H9 (cell line): ENCODE results near the gene TECTB. TPM values are rescaled to one million over a fixed set of nuclear protein-coding genes. Genes with fewer than 3 reads are reported as not detected.

Source experiments
- DNase-seq: peaks from one replicate; pipeline ENCODE4 v3.0.0-alpha.2; 2017
- H2AFZ ChIP-seq: one replicate; pipeline ENCODE4 v1.6.1; 2013; ENCODE audit warnings: mild to moderate bottlenecking, low read length, control low read depth, moderate library complexity
- H2AK5ac ChIP-seq: 2 replicates; pipeline ENCODE4 v1.6.1; 2013; ENCODE audit warnings: low read length, control low read depth, mixed read lengths; ENCODE audit not compliant: insufficient read length
- H2BK120ac ChIP-seq: one replicate; pipeline ENCODE4 v1.6.1; 2013; ENCODE audit warnings: low read depth, mild to moderate bottlenecking, low read length, control low read depth, inconsistent platforms; ENCODE audit not compliant: poor library complexity, severe bottlenecking
- H2BK12ac ChIP-seq: 2 replicates; pipeline ENCODE4 v1.6.1; 2013; ENCODE audit warnings: low read length, control low read depth, mixed read lengths, low read depth; ENCODE audit not compliant: insufficient read length
- H2BK15ac ChIP-seq: 2 replicates; pipeline ENCODE4 v1.6.1; 2013; ENCODE audit warnings: low read depth, low read length, control low read depth
- H2BK20ac ChIP-seq: one replicate; pipeline ENCODE4 v1.6.1; 2013; ENCODE audit warnings: low read depth, mild to moderate bottlenecking, low read length, control low read depth, inconsistent platforms; ENCODE audit not compliant: poor library complexity, severe bottlenecking
- H2BK5ac ChIP-seq: 2 replicates; pipeline ENCODE4 v1.6.1; 2013; ENCODE audit warnings: low read length, control low read depth, mixed read lengths; ENCODE audit not compliant: insufficient read length
- H3K14ac ChIP-seq: 2 replicates; pipeline ENCODE4 v1.6.1; 2013; ENCODE audit warnings: low read length, control low read depth; ENCODE audit not compliant: insufficient read depth
- H3K18ac ChIP-seq: 2 replicates; pipeline ENCODE4 v1.6.1; 2013; ENCODE audit warnings: low read depth, mild to moderate bottlenecking, mixed read lengths, low read length, control low read depth; ENCODE audit not compliant: insufficient read length
- H3K23ac ChIP-seq: 2 replicates; pipeline ENCODE4 v1.6.1; 2013; ENCODE audit warnings: low read length, control low read depth, mixed read lengths, low read depth; ENCODE audit not compliant: insufficient read length
- H3K23me2 ChIP-seq: 2 replicates; pipeline ENCODE4 v1.6.1; 2013; ENCODE audit warnings: low read depth, mild to moderate bottlenecking, mixed read lengths, low read length, control low read depth; ENCODE audit not compliant: insufficient read length, poor library complexity, severe bottlenecking
- H3K27ac ChIP-seq: 2 replicates; pipeline ENCODE4 v1.5.1; 2013; ENCODE audit warnings: low read length, control low read depth, mixed read lengths, low read depth; ENCODE audit not compliant: insufficient read length
- H3K27me3 ChIP-seq: 2 replicates; pipeline ENCODE4 v1.6.1; 2013; ENCODE audit warnings: low read length, control low read depth, inconsistent platforms; ENCODE audit not compliant: insufficient read depth
- H3K4ac ChIP-seq: 2 replicates; pipeline ENCODE4 v1.6.1; 2013; ENCODE audit warnings: low read depth, mild to moderate bottlenecking, control low read depth, inconsistent platforms, low read length, moderate library complexity
- H3K4me1 ChIP-seq: 2 replicates; pipeline ENCODE4 v1.6.1; 2013; ENCODE audit warnings: low read length, control low read depth, inconsistent platforms; ENCODE audit not compliant: insufficient read depth
- H3K4me2 ChIP-seq: 2 replicates; pipeline ENCODE4 v1.6.1; 2013; ENCODE audit warnings: low read length, control low read depth, mixed read lengths; ENCODE audit not compliant: insufficient read length, insufficient read depth
- H3K56ac ChIP-seq: 2 replicates; pipeline ENCODE4 v1.6.1; 2013; ENCODE audit warnings: low read depth, mild to moderate bottlenecking, mixed read lengths, low read length, control low read depth; ENCODE audit not compliant: insufficient read length
- H3K79me1 ChIP-seq: 2 replicates; pipeline ENCODE4 v1.6.1; 2013; ENCODE audit warnings: low read depth, mild to moderate bottlenecking, moderate library complexity, low read length, control low read depth, inconsistent platforms; ENCODE audit not compliant: insufficient read depth, poor library complexity, severe bottlenecking
- H3K79me2 ChIP-seq: 2 replicates; pipeline ENCODE4 v1.6.1; 2013; ENCODE audit warnings: low read length, control low read depth, inconsistent platforms; ENCODE audit not compliant: insufficient read depth
- H3K9ac ChIP-seq: 2 replicates; pipeline ENCODE4 v1.6.1; 2013; ENCODE audit warnings: low read length, control low read depth, mixed read lengths; ENCODE audit not compliant: insufficient read length; ENCODE audit errors: extremely low read depth
- H3K9me3 ChIP-seq: one replicate; pipeline ENCODE4 v1.6.1; 2013; ENCODE audit warnings: low read depth, low read length, inconsistent platforms; ENCODE audit not compliant: control insufficient read depth
- H3T11ph ChIP-seq: one replicate; pipeline ENCODE4 v1.6.1; 2013; ENCODE audit warnings: mild to moderate bottlenecking, low read length, control low read depth, inconsistent platforms
- H4K20me1 ChIP-seq: one replicate; pipeline ENCODE4 v1.6.1; 2013; ENCODE audit not compliant: control insufficient read depth, insufficient read length, insufficient read depth
- H4K5ac ChIP-seq: 2 replicates; pipeline ENCODE4 v1.6.1; 2013; ENCODE audit warnings: low read depth, mild to moderate bottlenecking, mixed read lengths, low read length, control low read depth; ENCODE audit not compliant: insufficient read length
- H4K8ac ChIP-seq: replicated peaks from 2 replicates; pipeline ENCODE4 v1.6.1; 2013; ENCODE audit warnings: low read length, control low read depth, mixed read lengths, low read depth; ENCODE audit not compliant: insufficient read length
- H4K91ac ChIP-seq: 2 replicates; pipeline ENCODE4 v1.6.1; 2013; ENCODE audit warnings: low read depth, mild to moderate bottlenecking, moderate library complexity, mixed read lengths, low read length, control low read depth; ENCODE audit not compliant: insufficient read length
- H3K27ac Mint-ChIP-seq, 3 experiments: 2 replicates in 2 of 3; 3 replicates in 1 of 3; pipeline ENCODE4 v1.8.0; 2020 to 2021; ENCODE audit warnings: mixed read lengths in 3 of 3, mild to moderate bottlenecking in 1 of 3, moderate library complexity in 1 of 3
- H3K27me3 Mint-ChIP-seq: 2 replicates; pipeline ENCODE4 v1.8.0; 2021; ENCODE audit warnings: low read depth, mild to moderate bottlenecking, moderate library complexity, mixed read lengths
- H3K36me3 Mint-ChIP-seq, 3 experiments: 2 replicates in 2 of 3; 3 replicates in 1 of 3; pipeline ENCODE4 v1.8.0; 2020 to 2021; ENCODE audit warnings: low read depth in 3 of 3, mixed read lengths in 3 of 3; ENCODE audit not compliant: insufficient read depth in 1 of 3
- H3K4me1 Mint-ChIP-seq, 2 experiments: 2 replicates each; pipeline ENCODE4 v1.8.0; 2020; ENCODE audit warnings: mixed read lengths in 2 of 2
- H3K4me3 Mint-ChIP-seq, 2 experiments: 2 replicates in 1 of 2; 3 replicates in 1 of 2; pipeline ENCODE4 v1.8.0; 2020 to 2021; ENCODE audit warnings: mild to moderate bottlenecking in 2 of 2, mixed read lengths in 2 of 2, moderate library complexity in 1 of 2
- H3K9me3 Mint-ChIP-seq, 2 experiments: 2 replicates in 1 of 2; 3 replicates in 1 of 2; pipeline ENCODE4 v1.8.0; 2020; ENCODE audit warnings: mild to moderate bottlenecking in 2 of 2, mixed read lengths in 2 of 2, moderate library complexity in 1 of 2
- WGBS: extraction: QIAGEN DNeasy Blood & Tissue Kit; methylation state at CpG from one replicate; pipeline ENCODE4 v1.1.7; 2013; ENCODE audit warnings: missing lambda C conversion rate, low lambda C conversion rate, mixed read lengths; ENCODE audit not compliant: insufficient read length; ENCODE audit errors: extremely low coverage; 5-methylcytosine and 5-hydroxymethylcytosine counted together
- total RNA-seq: library from RNA; stranded (reverse); gene quantifications from 2 replicates; pipeline ENCODE4 v1.2.1, GENCODE V29; 2021
- TF ChIP-seq, protein P1 (sequence below): fragments of 200-600 bp; sonication (generic); conservative IDR thresholded peaks from 3 replicates; pipeline ENCODE4 v1.8.0; 2021; ENCODE audit warnings: antibody characterized with exemption, mild to moderate bottlenecking

The TECTB gene
- total RNA-seq, 1 experiment from 2014 or later: not detected

DNA sequence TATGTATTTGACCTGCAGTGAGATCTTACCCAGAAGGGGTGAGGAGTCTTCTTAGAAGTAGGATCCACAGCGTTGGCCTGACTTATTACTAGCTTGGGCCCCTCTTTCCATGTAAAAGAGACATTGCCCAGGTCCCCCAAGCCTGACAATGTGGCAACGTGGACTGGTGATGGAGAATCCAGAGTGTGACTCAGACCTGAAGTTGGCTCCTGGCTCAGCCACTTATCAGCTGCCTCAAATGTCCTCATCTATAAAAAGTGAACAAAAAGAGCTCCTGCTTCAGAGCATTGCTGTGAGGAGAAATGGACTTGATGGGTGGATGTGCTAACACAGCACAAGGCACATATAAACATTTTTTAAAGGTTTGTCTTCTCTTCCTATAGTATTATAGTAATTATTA is 35.4 kb upstream of the TECTB start:
- H3K4me1 Mint-ChIP-seq: no peaks in the 10 kb centered on the region
- H3T11ph ChIP-seq: no peak overlapping the region
- WGBS: no CpG with 5 or more reads among the region's 2 CpGs

More for the DNA sequence above, 35.4 kb upstream of the TECTB start:
- Histone ChIP-seq H3K18ac (no peak overlapping the region), H3K9ac (no peak overlapping the region), H3K9me3 (no peaks in the 10 kb centered on the region), H4K91ac (no peak overlapping the region), H3K23ac (no peak overlapping the region), H4K20me1 (no peaks in the 10 kb centered on the region), H3K79me2 (no peaks in the 10 kb centered on the region), H2AK5ac (no peak overlapping the region), H4K5ac (no peak overlapping the region), H2BK12ac (no peak overlapping the region), H2BK15ac (no peak overlapping the region), H3K27ac (no peak overlapping the region), H3K4ac (no peak overlapping the region), H2AFZ (no peak overlapping the region), H2BK5ac (no peak overlapping the region), H3K4me2 (no peak overlapping the region), H3K23me2 (no peaks in the 10 kb centered on the region), H3K56ac (no peak overlapping the region), H2BK20ac (no peak overlapping the region), H2BK120ac (no peak overlapping the region), H3K4me1 (no peaks in the 10 kb centered on the region), H3K79me1 (no peaks in the 10 kb centered on the region), H3K27me3 (no peaks in the 10 kb centered on the region), H4K8ac (no peak overlapping the region), H3K14ac (no peak overlapping the region)
- H3K36me3 Mint-ChIP-seq: peaks cover 8 to 10% (median 9%) of the 10 kb centered on the region in 3 experiments; a peak in 6 of 7 replicates
- H3K27ac Mint-ChIP-seq: no peak overlapping the region
- TF ChIP-seq, protein P1, sequence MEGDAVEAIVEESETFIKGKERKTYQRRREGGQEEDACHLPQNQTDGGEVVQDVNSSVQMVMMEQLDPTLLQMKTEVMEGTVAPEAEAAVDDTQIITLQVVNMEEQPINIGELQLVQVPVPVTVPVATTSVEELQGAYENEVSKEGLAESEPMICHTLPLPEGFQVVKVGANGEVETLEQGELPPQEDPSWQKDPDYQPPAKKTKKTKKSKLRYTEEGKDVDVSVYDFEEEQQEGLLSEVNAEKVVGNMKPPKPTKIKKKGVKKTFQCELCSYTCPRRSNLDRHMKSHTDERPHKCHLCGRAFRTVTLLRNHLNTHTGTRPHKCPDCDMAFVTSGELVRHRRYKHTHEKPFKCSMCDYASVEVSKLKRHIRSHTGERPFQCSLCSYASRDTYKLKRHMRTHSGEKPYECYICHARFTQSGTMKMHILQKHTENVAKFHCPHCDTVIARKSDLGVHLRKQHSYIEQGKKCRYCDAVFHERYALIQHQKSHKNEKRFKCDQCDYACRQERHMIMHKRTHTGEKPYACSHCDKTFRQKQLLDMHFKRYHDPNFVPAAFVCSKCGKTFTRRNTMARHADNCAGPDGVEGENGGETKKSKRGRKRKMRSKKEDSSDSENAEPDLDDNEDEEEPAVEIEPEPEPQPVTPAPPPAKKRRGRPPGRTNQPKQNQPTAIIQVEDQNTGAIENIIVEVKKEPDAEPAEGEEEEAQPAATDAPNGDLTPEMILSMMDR: no peak
- peaks cover 9% of the 10 kb centered on the region for H3K27me3 Mint-ChIP-seq
- no peak for DNase-seq
- H3K4me3 Mint-ChIP-seq: no peak overlapping the region
- peaks cover 31 to 34% of the 10 kb centered on the region in 2 experiments for H3K9me3 Mint-ChIP-seq
